Measurements from ENCODE around the gene IBA57. TPM values are rescaled to one million over a fixed set of nuclear protein-coding genes. Genes with fewer than 3 reads are reported as not detected.

The IBA57 gene
- total RNA-seq, 2 donors from 2014 or later = 6.8 to 7.7 TPM

DNA sequence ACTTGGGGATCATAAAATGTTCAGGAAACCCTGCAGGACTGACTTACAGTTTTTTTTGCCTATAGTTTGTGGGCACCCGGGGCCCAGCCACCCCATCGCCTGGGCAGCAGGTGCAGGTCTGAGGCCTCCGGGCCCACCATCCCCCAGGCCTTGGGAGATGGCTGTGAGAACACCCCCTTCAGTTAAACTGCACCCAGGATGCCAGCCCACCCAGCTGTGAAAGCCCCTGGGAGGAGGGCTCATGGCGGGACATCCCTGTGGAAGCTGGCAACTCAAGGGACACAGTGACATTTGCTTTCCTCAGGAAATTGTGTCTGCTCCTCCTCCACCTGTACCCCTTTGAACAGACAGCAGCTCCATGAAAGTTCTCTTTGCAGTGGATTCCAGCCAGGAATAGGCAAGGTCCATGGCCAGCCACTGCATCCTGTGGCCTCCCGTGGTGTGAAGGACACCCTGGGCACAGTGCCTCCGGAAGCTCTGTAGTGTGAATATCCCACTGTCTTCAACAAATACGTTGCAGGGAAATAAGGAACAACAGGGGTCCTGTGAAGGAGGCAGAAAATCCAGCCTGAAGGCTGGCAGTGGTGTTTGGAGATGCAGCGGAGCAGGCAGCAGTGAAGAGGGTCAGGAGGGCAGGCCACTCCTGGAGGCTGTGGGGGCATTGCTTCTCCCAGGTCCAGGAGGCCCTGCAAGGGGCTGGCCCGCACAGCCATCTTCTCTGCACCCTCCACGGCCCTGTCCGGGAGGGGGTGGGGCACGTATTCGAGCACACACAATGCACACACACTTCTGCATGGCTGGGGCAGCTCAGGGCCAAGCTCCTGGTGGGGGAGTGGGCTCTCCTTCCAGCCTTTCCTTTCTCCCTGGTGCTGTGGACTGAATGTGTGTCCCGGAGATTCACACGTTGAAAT is 40.2 kb downstream of the IBA57 start:
- H3K27me3 ChIP-seq (ENCODE audit: control insufficient read depth, insufficient read depth, low read length, poor library complexity, severe bottlenecking) = peaks cover 12% of the 10 kb centered on the region
- Mint-ChIP-seq H3K36me3 (ENCODE audit: low read depth) (no peaks in the 10 kb centered on the region), H3K27me3 (ENCODE audit: insufficient read depth) (peaks cover 50% of the 10 kb centered on the region), H3K27ac (no peak overlapping the region), H3K9me3 (peaks cover 9% of the 10 kb centered on the region), H3K4me1 (peaks cover 3% of the 10 kb centered on the region), H3K4me3 (no peak overlapping the region)
- H3K9ac ChIP-seq (ENCODE audit: extremely low read depth, low read length, poor library complexity, severe bottlenecking) = no peak overlapping the region
- peaks cover 5% of the 10 kb centered on the region for H3K4me1 ChIP-seq (ENCODE audit: control insufficient read depth, insufficient read depth, low read length)
- no peaks in the 10 kb centered on the region for H3K9me3 ChIP-seq (ENCODE audit: control insufficient read depth, low read length)
- no peaks in the 10 kb centered on the region for H3K36me3 ChIP-seq (ENCODE audit: control insufficient read depth, insufficient read depth, low read length)
- 36 to 77% methylated on average over 5 to 15 of the region's 15 CpGs for WGBS, 2 experiments (ENCODE audit: insufficient coverage in 1 of 2, insufficient read length in 1 of 2)
- H3K4me3 ChIP-seq (ENCODE audit: low read length) = no peak overlapping the region
- TF ChIP-seq, protein P1, sequence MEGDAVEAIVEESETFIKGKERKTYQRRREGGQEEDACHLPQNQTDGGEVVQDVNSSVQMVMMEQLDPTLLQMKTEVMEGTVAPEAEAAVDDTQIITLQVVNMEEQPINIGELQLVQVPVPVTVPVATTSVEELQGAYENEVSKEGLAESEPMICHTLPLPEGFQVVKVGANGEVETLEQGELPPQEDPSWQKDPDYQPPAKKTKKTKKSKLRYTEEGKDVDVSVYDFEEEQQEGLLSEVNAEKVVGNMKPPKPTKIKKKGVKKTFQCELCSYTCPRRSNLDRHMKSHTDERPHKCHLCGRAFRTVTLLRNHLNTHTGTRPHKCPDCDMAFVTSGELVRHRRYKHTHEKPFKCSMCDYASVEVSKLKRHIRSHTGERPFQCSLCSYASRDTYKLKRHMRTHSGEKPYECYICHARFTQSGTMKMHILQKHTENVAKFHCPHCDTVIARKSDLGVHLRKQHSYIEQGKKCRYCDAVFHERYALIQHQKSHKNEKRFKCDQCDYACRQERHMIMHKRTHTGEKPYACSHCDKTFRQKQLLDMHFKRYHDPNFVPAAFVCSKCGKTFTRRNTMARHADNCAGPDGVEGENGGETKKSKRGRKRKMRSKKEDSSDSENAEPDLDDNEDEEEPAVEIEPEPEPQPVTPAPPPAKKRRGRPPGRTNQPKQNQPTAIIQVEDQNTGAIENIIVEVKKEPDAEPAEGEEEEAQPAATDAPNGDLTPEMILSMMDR (conservative IDR thresholded peaks at IDR 0.05) = no peak
- no peak for DNase-seq
- no peak overlapping the region for H3K27ac ChIP-seq (ENCODE audit: low read depth, low read length)

DNA sequence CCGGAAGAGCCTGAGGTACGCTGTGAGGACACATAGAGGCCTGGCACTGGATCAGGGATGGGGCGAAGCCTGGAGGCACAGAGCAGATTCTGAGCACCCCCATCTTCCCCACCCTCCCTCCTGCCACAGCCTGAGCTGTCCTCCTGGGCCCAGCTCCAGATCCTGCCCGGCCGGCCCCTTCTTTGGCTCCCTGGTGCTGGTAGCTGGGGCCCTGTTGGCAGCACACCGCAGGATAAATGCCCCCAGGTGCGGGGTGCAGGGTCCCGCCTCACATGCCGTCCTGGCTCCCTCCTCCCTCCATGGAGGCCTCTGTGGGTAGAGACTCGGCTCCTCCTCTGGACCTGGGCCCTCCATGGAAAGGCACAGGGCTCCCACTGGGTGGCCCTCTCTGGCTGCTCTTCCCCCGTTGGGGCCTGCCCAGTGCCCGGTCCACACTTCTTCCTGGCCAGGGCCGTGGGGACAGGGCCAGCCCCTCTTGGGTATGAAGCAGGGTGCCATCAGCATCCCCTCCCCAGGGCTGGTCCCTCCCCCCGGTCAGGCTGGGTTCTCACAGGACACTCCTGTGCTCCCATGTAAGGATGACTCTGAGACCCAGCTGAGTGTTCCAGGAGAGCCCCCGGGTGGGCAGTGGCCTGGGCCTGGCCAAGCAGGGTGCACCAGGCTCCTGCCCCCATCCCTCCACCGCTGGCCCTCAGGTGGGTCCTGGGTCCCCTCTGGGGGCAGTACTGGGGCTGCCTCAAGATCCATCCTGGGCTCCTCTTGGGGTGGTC is 41.2 kb downstream of the IBA57 start:
- WGBS, 2 experiments (ENCODE audit: insufficient coverage in 1 of 2, insufficient read length in 1 of 2) = 90 to 92% methylated on average over 11 to 16 of the region's 16 CpGs
- TF ChIP-seq, protein P1 (conservative IDR thresholded peaks at IDR 0.05) = no peak
- Mint-ChIP-seq H3K27ac (no peak overlapping the region), H3K9me3 (peaks cover 2% of the 10 kb centered on the region), H3K27me3 (ENCODE audit: insufficient read depth) (peaks cover 51% of the 10 kb centered on the region), H3K36me3 (ENCODE audit: low read depth) (no peaks in the 10 kb centered on the region), H3K4me1 (peaks cover 3% of the 10 kb centered on the region), H3K4me3 (no peak overlapping the region)
- H3K27ac ChIP-seq (ENCODE audit: low read depth, low read length) = no peak overlapping the region
- H3K9me3 ChIP-seq (ENCODE audit: control insufficient read depth, low read length) = no peaks in the 10 kb centered on the region
- H3K4me3 ChIP-seq (ENCODE audit: low read length) = no peak overlapping the region
- H3K36me3 ChIP-seq (ENCODE audit: control insufficient read depth, insufficient read depth, low read length) = no peaks in the 10 kb centered on the region
- no peak overlapping the region for H3K9ac ChIP-seq (ENCODE audit: extremely low read depth, low read length, poor library complexity, severe bottlenecking)
- no peak for DNase-seq
- H3K4me1 ChIP-seq (ENCODE audit: control insufficient read depth, insufficient read depth, low read length) = peaks cover 5% of the 10 kb centered on the region
- H3K27me3 ChIP-seq (ENCODE audit: control insufficient read depth, insufficient read depth, low read length, poor library complexity, severe bottlenecking) = peaks cover 12% of the 10 kb centered on the region

DNA sequence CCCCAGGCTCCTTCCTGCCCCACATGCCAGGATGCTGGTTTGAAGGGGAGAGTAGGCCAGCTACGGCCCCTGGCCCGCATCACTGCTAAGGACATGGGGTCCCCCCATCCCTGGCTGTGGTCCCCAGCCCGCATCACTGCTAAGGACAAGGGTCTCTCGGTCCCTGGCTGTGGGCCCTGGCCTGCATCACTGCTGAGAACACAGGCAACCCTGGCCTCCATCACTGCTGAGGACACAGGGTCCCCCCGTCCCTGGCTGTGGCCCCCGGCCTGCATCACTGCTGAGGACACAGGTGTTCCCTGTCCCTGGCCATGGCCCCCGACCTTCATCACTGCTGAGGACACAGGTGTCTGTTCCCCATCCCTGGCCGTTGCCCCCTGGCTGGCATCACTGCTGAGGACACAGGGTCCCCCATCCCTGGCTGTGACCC is 41.8 kb downstream of the IBA57 start:
- peaks cover 2% of the 10 kb centered on the region for H3K9me3 Mint-ChIP-seq
- Histone ChIP-seq H3K9me3 (ENCODE audit: control insufficient read depth, low read length) (no peaks in the 10 kb centered on the region), H3K4me1 (ENCODE audit: control insufficient read depth, insufficient read depth, low read length) (peaks cover 5% of the 10 kb centered on the region), H3K27me3 (ENCODE audit: control insufficient read depth, insufficient read depth, low read length, poor library complexity, severe bottlenecking) (peaks cover 12% of the 10 kb centered on the region), H3K9ac (ENCODE audit: extremely low read depth, low read length, poor library complexity, severe bottlenecking) (no peak overlapping the region), H3K4me3 (ENCODE audit: low read length) (no peak overlapping the region), H3K36me3 (ENCODE audit: control insufficient read depth, insufficient read depth, low read length) (no peaks in the 10 kb centered on the region), H3K27ac (ENCODE audit: low read depth, low read length) (no peak overlapping the region)
- DNase-seq = no peak
- no peak overlapping the region for H3K4me3 Mint-ChIP-seq
- H3K27me3 Mint-ChIP-seq (ENCODE audit: insufficient read depth) = peaks cover 53% of the 10 kb centered on the region
- TF ChIP-seq, protein P1 (conservative IDR thresholded peaks at IDR 0.05) = no peak
- 90 to 100% methylated on average over 2 to 8 of the region's 8 CpGs for WGBS, 2 experiments (ENCODE audit: insufficient coverage in 1 of 2, insufficient read length in 1 of 2)
- H3K27ac Mint-ChIP-seq = no peak overlapping the region
- H3K4me1 Mint-ChIP-seq = peaks cover 3% of the 10 kb centered on the region
- no peaks in the 10 kb centered on the region for H3K36me3 Mint-ChIP-seq (ENCODE audit: low read depth)
